CD4-positive, alpha-beta memory T cell (primary cell): ENCODE data around the gene BARD1. TPM values are rescaled to one million over a fixed set of nuclear protein-coding genes. Genes with fewer than 3 reads are reported as not detected.
"Not testable (repeated sequence)": the region's sequence is repeated elsewhere in the genome, so short reads cannot be mapped to it uniquely, and the experiment has no call there.

Experiments used
- CTCF ChIA-PET: fragments of 350-600 bp; sonication (Branson Sonifier 250); formaldehyde crosslinking; loops from one replicate; lab custom pipeline; 2021; ENCODE audit warnings: inconsistent platforms; ENCODE audit not compliant: partially characterized antibody; lab: Charles Lee
- POLR2A ChIA-PET: fragments of 350-600 bp; sonication (Branson Sonifier 250); formaldehyde crosslinking; loops from one replicate; lab custom pipeline; 2021; ENCODE audit not compliant: partially characterized antibody; lab: Charles Lee
- DNase-seq, 5 donors: peaks; one replicate each; pipeline versions ENCODE4 v3.0.0 to v3.0.0-alpha.2; 2020 to 2022; ENCODE audit warnings: mixed read lengths in 1 of 5
- H3K27ac ChIP-seq: one replicate; pipeline ENCODE4 v1.7.0; 2013; ENCODE audit warnings: low read depth, low read length
- H3K27me3 ChIP-seq: 2 replicates; pipeline ENCODE4 v1.7.0; 2013; ENCODE audit warnings: mild to moderate bottlenecking, low read length, moderate library complexity; ENCODE audit not compliant: insufficient read depth
- H3K36me3 ChIP-seq: 2 replicates; pipeline ENCODE4 v1.7.0; 2013; ENCODE audit warnings: mild to moderate bottlenecking, low read length, moderate library complexity; ENCODE audit not compliant: insufficient read depth
- H3K4me1 ChIP-seq: 2 replicates; pipeline ENCODE4 v1.7.0; 2013; ENCODE audit warnings: mild to moderate bottlenecking, low read length, moderate library complexity; ENCODE audit not compliant: insufficient read depth
- H3K4me3 ChIP-seq, 2 donors: one replicate each; pipeline ENCODE4 v1.7.0; 2013; ENCODE audit warnings: low read length in 2 of 2, mild to moderate bottlenecking in 1 of 2
- H3K9me3 ChIP-seq, 2 donors: one replicate each; pipeline ENCODE4 v1.7.0; 2013; ENCODE audit warnings: low read length in 2 of 2, control low read depth in 1 of 2; ENCODE audit not compliant: control insufficient read depth in 1 of 2
- H3K27ac Mint-ChIP-seq, 7 donors: one replicate each; pipeline ENCODE4 v1.8.0; 2020 to 2021; ENCODE audit warnings: mixed read lengths in 7 of 7, mild to moderate bottlenecking in 6 of 7, inconsistent platforms in 3 of 7, moderate library complexity in 3 of 7
- H3K27me3 Mint-ChIP-seq, 2 donors: one replicate each; pipeline ENCODE4 v1.8.0; 2020 to 2021; ENCODE audit warnings: mixed read lengths in 2 of 2
- H3K36me3 Mint-ChIP-seq, 2 donors: one replicate each; pipeline ENCODE4 v1.8.0; 2020 to 2021; ENCODE audit warnings: mixed read lengths in 2 of 2, inconsistent platforms in 1 of 2, mild to moderate bottlenecking in 1 of 2
- H3K4me1 Mint-ChIP-seq, 4 donors: one replicate each; pipeline ENCODE4 v1.8.0; 2020 to 2021; ENCODE audit warnings: mixed read lengths in 4 of 4, mild to moderate bottlenecking in 1 of 4
- H3K4me3 Mint-ChIP-seq, 8 donors: one replicate each; pipeline ENCODE4 v1.8.0; 2020 to 2021; ENCODE audit warnings: mixed read lengths in 8 of 8, mild to moderate bottlenecking in 7 of 8, moderate library complexity in 6 of 8, inconsistent platforms in 3 of 8
- H3K9me3 Mint-ChIP-seq, 8 donors: one replicate each; pipeline ENCODE4 v1.8.0; 2020 to 2021; ENCODE audit warnings: mixed read lengths in 8 of 8, mild to moderate bottlenecking in 5 of 8, inconsistent platforms in 3 of 8, moderate library complexity in 1 of 8
- intact Hi-C: fragments of 100-400 bp; cut with micrococcal nuclease; formaldehyde crosslinking; loops from one replicate; pipeline ENCODE4 v1.15.1; 2023
- polyA plus RNA-seq, 2 donors: library from polyadenylated mRNA; unstranded; fragments of 300-500 nt; fragmentation: Illumina TruSeq; gene quantifications; one replicate each; pipeline ENCODE4 v1.2.3, GENCODE V29; 2021
- total RNA-seq, 2 experiments: library from RNA; stranded (reverse); gene quantifications; one replicate each; pipeline ENCODE4 v1.2.3, GENCODE V29; 2021

The BARD1 gene
- total and polyA plus RNA-seq, 4 experiments from 2014 or later, result 5.2 to 9.2 (median 7.1) TPM

GRCh38 chr2:214740867-214741395, 68.6 kb downstream of the BARD1 start:
- intact Hi-C loops, result no loop called here
- no peak overlapping the region for H3K27ac Mint-ChIP-seq
- POLR2A ChIA-PET, result interaction anchor here (0.6 kb wide), 1 partner anchor 76 kb away, joined by 4 read pairs; no protein-coding TSS in a partner anchor

DNA sequence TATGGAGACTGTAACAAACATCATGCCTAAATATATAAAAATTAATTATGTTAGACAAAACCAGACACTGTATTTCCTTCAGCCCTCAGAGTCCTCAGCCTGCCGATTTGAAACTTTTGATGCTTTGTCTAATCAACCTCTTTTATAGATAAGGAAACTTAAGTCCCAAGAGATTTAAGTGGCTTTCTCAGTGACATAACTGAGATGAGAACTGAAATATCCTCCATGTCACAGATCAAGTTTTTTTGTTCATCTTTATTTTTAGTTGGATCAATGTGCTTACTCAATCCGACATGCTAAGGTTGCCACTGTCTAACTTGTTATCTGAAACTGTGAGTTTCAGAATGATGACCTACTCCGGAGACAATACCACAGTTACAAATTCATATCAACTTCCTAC, 72.3 kb downstream of the BARD1 start:
- Mint-ChIP-seq H3K4me3 (no peak overlapping the region), H3K9me3 (no peaks in the 10 kb centered on the region), H3K36me3 (peaks cover 9 to 14% of the 10 kb centered on the region in 2 donors), H3K4me1 (peaks cover 4 to 7% (median 5%) of the 10 kb centered on the region in 4 donors), H3K27me3 (no peaks in the 10 kb centered on the region), H3K27ac (peak overlapping the region in 1 of 7 donors; percentile 57)
- POLR2A ChIA-PET, result no interaction called here
- CTCF ChIA-PET, result no interaction called here
- intact Hi-C loops, result no loop called here
- no peaks in the 10 kb centered on the region for H3K36me3 ChIP-seq
- no peaks in the 10 kb centered on the region for H3K9me3 ChIP-seq
- DNase-seq, result no peak
- no peak overlapping the region for H3K27ac ChIP-seq
- no peaks in the 10 kb centered on the region for H3K4me1 ChIP-seq
- H3K4me3 ChIP-seq, result no peak overlapping the region
- no peaks in the 10 kb centered on the region for H3K27me3 ChIP-seq

More at GRCh38 chr2:214740867-214741395, 68.6 kb downstream of the BARD1 start:
- Histone ChIP-seq H3K36me3 (no peaks in the 10 kb centered on the region), H3K4me3 (no peak overlapping the region), H3K9me3 (no peaks in the 10 kb centered on the region), H3K4me1 (no peaks in the 10 kb centered on the region), H3K27me3 (no peaks in the 10 kb centered on the region), H3K27ac (no peak overlapping the region)
- Mint-ChIP-seq H3K4me3 (no peak overlapping the region), H3K4me1 (peaks cover 4 to 7% (median 6%) of the 10 kb centered on the region in 4 donors), H3K27me3 (no peaks in the 10 kb centered on the region), H3K9me3 (no peaks in the 10 kb centered on the region), H3K36me3 (peaks cover 29 to 39% of the 10 kb centered on the region in 2 donors)
- CTCF ChIA-PET, result no interaction called here
- DNase-seq, result no peak

DNA sequence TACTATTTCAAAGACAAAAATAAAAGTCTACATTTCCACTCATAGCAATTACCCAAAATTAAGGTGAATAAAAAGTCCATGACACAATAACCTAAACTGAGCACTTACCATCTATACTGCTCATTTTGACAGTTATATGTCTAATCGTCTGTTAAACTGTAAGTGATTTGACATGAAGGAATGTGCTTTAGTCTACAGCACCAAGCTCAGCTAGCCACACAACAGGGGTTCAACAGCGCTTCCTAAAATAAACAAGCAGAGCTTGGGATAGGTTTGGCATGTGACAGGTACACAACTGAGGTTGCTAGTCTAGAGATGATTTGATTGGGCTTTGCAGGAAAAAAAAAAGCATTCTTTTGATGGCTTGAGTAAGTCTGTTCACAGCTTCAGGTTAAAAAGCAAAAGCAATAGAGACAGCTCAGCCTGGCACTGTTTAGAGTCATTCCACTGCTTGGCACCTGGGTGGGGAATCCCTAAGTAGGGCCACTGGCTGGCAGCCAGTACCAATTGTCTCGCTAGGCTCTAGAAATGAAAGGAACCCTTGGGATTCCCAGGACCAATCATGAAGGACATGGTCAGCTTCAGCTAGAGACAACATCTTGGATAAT, 78.6 kb downstream of the BARD1 start:
- H3K9me3 ChIP-seq, result no peaks in the 10 kb centered on the region
- no peak overlapping the region for H3K4me3 ChIP-seq
- POLR2A ChIA-PET, result no interaction called here
- H3K27me3 ChIP-seq, result no peaks in the 10 kb centered on the region
- peaks cover 27 to 34% of the 10 kb centered on the region in 2 donors for H3K36me3 Mint-ChIP-seq
- peaks cover 0 to 2% (median 0%) of the 10 kb centered on the region in 8 donors for H3K9me3 Mint-ChIP-seq
- CTCF ChIA-PET, result no interaction called here
- H3K27ac ChIP-seq, result no peak overlapping the region
- H3K36me3 ChIP-seq, result peaks cover 4% of the 10 kb centered on the region
- peak overlapping the region in 1 of 7 donors; percentile 34 for H3K27ac Mint-ChIP-seq
- no peaks in the 10 kb centered on the region for H3K27me3 Mint-ChIP-seq
- intact Hi-C loops, result no loop called here
- no peaks in the 10 kb centered on the region for H3K4me1 ChIP-seq
- H3K4me1 Mint-ChIP-seq, result no peaks in the 10 kb centered on the region
- no peak for DNase-seq
- H3K4me3 Mint-ChIP-seq, result no peak overlapping the region

GRCh38 chr2:214730248-214730647, 79.2 kb downstream of the BARD1 start:
- no peaks in the 10 kb centered on the region for H3K27me3 ChIP-seq
- intact Hi-C loops, result no loop called here
- H3K4me1 ChIP-seq, result no peaks in the 10 kb centered on the region
- H3K27ac ChIP-seq, result no peak overlapping the region
- H3K4me3 ChIP-seq, result no peak overlapping the region
- H3K36me3 ChIP-seq, result peaks cover 4% of the 10 kb centered on the region
- ChIA-PET CTCF (no interaction called here), POLR2A (no interaction called here)
- Mint-ChIP-seq H3K4me1 (no peaks in the 10 kb centered on the region), H3K27me3 (no peaks in the 10 kb centered on the region), H3K27ac (no peak overlapping the region), H3K4me3 (no peak overlapping the region), H3K36me3 (peaks cover 33 to 36% of the 10 kb centered on the region in 2 donors), H3K9me3 (peaks cover 0 to 2% (median 0%) of the 10 kb centered on the region in 8 donors)
- H3K9me3 ChIP-seq, result no peaks in the 10 kb centered on the region
- no peak for DNase-seq

DNA sequence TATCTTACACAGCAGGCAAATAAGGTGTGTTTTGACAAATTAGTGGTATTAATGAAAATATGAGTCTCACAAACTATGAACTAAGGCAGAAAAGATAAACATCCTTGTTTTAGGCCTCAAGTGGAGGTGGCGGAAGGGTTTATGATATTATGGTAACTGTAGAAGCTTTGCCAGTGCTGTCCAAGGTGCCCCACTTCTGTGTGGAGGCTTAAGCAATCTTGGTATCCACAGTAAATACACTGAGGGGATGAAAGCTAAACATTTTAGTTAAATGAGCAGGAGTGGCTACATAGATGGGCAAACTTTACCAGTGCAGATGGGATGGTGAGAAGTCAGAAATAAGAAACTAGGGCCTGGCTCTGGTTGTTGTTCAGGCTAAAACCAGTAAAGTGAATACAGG, 84.7 kb downstream of the BARD1 start:
- Histone ChIP-seq H3K4me1 (no peaks in the 10 kb centered on the region), H3K9me3 (no peaks in the 10 kb centered on the region), H3K4me3 (no peak overlapping the region), H3K36me3 (peaks cover 4% of the 10 kb centered on the region), H3K27ac (no peak overlapping the region), H3K27me3 (no peaks in the 10 kb centered on the region)
- no peak overlapping the region for H3K4me3 Mint-ChIP-seq
- ChIA-PET POLR2A (no interaction called here), CTCF (no interaction called here)
- no peaks in the 10 kb centered on the region for H3K4me1 Mint-ChIP-seq
- peaks cover 0 to 10% (median 3%) of the 10 kb centered on the region in 8 donors for H3K9me3 Mint-ChIP-seq
- no peak for DNase-seq
- H3K27me3 Mint-ChIP-seq, result no peaks in the 10 kb centered on the region
- peak overlapping the region in 2 of 7 donors; percentile 48 to 58 for H3K27ac Mint-ChIP-seq
- intact Hi-C loops, result no loop called here
- H3K36me3 Mint-ChIP-seq, result peaks cover 38 to 52% of the 10 kb centered on the region in 2 donors

GRCh38 chr2:214717837-214718236, 91.6 kb downstream of the BARD1 start:
- peaks cover 15 to 31% of the 10 kb centered on the region in 2 donors for H3K36me3 Mint-ChIP-seq
- intact Hi-C loops, H3K9me3 Mint-ChIP-seq, DNase-seq, H3K4me3 Mint-ChIP-seq, H3K36me3 ChIP-seq, H3K27me3 ChIP-seq, H3K27ac Mint-ChIP-seq, H3K4me1 ChIP-seq, H3K27me3 Mint-ChIP-seq, H3K4me1 Mint-ChIP-seq, H3K9me3 ChIP-seq, POLR2A ChIA-PET, H3K27ac ChIP-seq, CTCF ChIA-PET, H3K4me3 ChIP-seq: not testable (repeated sequence)

DNA sequence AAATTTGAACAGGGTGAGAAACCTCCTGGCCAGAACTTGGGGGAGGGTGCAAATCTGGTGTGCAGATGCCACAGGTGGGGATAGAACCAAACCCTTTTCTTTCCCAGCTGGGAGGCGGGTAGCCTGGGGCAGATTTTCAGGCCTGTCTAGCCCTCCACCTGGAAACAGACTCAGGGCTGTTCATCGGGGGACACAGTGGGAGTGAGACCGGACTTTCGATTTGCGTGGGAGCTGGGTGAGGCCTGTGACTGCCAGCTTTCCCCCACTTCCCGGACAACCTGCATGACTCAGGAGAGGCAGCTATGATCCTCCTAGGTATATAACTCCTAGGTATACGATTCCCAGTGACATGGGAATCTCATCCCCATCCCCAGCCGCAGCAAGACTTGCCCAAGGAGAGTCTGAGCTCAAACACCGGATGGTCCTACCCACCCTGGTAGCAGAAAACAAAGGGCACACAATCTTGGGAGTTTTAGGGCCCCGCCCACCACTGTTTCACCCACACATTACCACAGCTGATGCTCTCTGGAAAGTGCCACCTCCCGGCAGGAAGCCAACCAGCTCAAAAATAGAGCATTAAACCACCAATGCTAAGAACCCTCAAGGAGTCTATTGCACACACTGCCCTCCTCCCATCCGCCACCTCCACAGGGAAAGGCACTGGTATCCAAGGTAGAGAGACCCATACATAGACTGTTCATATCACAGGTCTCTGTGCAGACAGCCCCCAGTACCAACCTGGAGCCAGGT, 92.5 kb downstream of the BARD1 start:
- POLR2A ChIA-PET, result no interaction called here
- Mint-ChIP-seq H3K27ac (peak overlapping the region in 1 of 7 donors; percentile 3), H3K27me3 (no peaks in the 10 kb centered on the region), H3K4me3 (peak overlapping the region in 1 of 8 donors; percentile 3), H3K36me3 (peaks cover 15 to 31% of the 10 kb centered on the region in 2 donors), H3K9me3 (peaks cover 0 to 10% (median 3%) of the 10 kb centered on the region in 8 donors), H3K4me1 (peaks cover 0 to 8% (median 6%) of the 10 kb centered on the region in 4 donors)
- H3K27ac ChIP-seq, result no peak overlapping the region
- CTCF ChIA-PET, result no interaction called here
- no peaks in the 10 kb centered on the region for H3K9me3 ChIP-seq
- no peaks in the 10 kb centered on the region for H3K36me3 ChIP-seq
- no peaks in the 10 kb centered on the region for H3K27me3 ChIP-seq
- H3K4me1 ChIP-seq, result no peaks in the 10 kb centered on the region
- intact Hi-C loops, result no loop called here
- H3K4me3 ChIP-seq, result no peak overlapping the region
- no peak for DNase-seq
